ENCODE results near the gene ADAMTSL1. TPM values are rescaled to one million over a fixed set of nuclear protein-coding genes. Genes with fewer than 3 reads are reported as not detected.

Gene ADAMTSL1
- total RNA-seq, 2 donors from 2014 or later: 9.9 to 26.7 TPM

DNA sequence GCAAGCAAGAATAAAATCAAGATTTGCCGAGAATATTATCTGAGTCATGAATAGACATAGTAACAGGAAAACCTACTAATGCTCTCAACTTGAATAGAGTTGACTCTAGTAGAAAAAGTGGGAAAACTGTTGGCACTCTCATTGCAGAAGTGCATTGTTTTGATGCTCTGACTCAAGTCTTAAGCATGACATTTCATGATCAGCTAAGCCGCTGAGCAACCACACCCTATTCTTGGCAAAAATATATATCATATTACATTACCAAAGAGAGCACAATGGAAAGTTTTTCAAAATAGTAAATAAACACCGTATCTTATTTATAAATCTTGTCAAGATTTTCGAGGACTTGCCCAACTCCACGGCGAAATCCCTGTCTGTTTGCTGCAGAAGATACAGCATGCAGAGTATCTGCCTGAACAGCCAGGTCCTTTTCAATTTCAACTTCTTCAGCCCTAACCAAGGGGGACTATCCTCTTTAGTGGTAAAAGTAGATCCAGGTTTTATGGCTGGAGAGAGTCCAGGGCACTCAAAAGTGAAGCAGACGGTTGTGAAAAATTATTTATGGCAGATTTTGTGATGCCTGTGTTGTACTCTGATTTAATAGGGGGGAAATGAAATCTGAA lies 13.9 kb upstream of the ADAMTSL1 start:
- intact Hi-C loops (cut with DNase I): no loop called here
- DNase-seq (ENCODE audit: low spot score): no peak

DNA sequence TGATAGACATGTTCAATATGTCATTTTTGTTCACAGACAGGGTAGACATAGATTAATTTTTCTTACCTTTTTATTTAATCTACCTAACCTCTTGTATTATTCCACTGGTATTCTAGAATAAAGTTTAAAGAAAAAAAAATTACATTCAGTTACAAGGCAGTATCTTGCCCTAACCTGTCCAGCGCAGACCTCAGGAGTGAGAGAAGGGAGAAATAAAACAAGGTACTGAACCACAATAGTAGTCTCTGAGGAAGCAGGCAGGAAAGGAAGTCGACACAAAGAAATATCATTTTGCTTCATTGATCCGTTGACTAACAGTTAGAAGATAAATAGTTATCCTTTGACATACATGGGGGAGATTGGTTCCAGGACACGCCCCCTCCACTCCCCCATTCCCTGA lies 12.5 kb upstream of the ADAMTSL1 start:
- intact Hi-C loops (cut with DNase I): no loop called here
- DNase-seq (ENCODE audit: low spot score): no peak

DNA sequence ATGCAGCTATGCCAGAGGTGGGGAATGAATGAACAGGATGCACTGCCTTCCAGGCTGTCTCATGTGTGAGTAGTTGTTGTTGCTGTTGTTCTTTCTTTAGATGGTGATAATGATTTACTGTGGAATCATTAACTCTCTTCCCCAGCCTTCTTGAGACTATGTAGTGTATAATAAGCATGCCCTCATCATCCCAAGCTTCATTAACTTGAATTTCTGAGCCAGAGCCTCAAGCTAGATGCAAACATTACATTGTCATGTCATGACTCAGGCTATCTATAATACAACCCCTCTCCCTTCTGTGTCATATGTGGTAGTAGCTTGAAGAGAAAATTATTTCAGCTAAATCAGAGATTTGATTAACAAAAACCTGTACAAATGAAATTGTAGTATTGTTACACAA lies 10.0 kb upstream of the ADAMTSL1 start:
- DNase-seq (ENCODE audit: low spot score): no peak
- intact Hi-C loops (cut with DNase I): no loop called here

DNA sequence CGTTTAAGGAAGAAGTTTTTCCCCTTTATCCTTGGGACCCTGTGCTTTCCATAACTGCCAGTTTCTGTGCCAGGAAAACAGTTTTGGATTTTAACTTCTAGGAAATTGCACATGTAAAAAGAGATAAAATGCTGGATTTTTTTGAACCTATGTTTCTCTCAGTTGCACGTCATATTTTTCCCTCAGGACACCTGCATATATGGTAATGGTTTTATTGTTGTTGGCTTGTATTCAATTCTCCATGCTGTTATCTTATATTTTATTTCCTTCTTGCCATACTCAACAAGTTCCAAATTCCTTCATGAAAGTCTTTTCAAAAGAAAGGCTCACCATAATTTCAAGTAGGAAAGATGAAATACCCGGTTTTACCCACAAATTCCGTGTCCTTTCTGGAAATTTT lies 7.9 kb upstream of the ADAMTSL1 start:
- no peak for DNase-seq (ENCODE audit: low spot score)
- intact Hi-C loops (cut with DNase I): no loop called here

DNA sequence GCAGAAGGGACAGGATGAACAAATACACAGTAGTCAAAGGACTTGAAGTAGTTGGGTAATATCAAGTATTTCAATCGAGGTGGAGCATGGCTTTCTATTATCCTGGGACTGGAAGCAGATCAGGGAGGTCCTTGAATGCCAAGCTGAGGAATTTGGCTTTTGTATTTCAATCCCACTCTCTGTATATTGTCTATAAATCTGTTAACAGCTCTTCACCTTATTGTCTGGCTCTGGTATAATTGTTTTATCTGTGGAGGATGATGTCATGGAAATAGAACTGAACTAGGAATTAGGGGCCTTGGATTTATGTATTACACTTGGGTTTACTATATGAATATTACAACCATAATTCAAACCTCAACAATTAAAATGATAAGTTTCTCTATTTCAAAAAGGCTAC lies 6.3 kb upstream of the ADAMTSL1 start:
- no peak for DNase-seq (ENCODE audit: low spot score)
- intact Hi-C loops (cut with DNase I): no loop called here

DNA sequence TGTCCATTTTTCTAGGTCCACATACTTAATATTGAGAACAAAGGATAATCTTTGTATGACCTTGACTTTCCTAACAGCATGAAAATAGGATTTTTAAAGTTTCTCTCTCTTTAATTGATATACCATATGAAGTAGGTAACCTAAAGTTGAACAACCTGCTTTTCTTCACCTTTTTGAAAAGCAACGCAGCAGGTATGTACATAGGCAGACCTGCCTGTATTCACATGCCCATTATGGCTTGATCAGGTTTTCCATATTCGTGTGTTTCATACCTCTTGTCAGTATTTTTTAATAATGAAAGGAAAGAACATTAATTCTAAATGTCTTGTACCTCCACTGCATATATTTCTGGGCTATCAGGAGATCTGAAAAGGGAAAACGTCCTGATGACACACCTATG lies 1.5 kb upstream of the ADAMTSL1 start:
- no peak for DNase-seq (ENCODE audit: low spot score)
- intact Hi-C loops (cut with DNase I): no loop called here

DNA sequence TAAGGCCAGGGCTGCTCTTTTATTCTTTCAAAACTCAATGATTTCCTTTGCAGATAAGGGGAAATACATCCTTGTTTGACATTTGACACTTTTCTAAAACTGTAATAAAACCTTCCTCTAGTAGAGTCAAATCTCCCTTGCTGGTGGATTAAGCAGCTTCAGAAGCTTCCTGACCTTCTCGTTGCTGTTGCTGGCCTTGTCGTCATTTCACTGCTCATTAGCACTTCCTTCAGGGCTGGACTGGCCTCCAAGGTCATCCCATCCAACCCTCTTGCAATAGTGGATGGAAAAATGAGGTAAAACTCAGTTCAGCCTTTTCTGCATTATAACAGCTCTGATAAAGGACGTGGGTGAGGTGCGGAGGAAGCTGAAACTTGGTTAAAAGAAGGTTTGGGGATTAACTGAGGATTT lies 1.1 kb upstream of the ADAMTSL1 start:
- peak; percentile 83 for DNase-seq (ENCODE audit: low spot score)
- intact Hi-C loops (cut with DNase I): no loop called here

DNA sequence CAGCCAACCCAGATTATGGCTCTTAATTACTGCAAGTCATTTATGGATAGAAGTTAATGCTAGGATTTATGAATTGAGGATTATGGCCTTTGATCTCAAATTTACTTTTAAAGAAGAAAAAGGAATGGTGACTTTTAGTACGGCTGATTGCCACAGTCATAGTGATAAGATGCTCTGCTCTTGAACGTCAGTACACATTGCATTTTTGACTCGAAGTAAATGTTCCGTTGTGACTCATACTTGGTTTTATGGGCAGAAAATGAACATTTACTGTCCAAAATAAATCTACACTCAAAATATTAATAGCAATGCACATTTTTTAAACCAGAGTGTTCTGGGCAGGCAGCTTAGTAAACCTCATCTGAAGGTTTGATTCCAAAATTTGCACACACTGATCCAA lies 830 bp downstream of the ADAMTSL1 start:
- DNase-seq (ENCODE audit: low spot score): no peak
- intact Hi-C loops (cut with DNase I): no loop called here

DNA sequence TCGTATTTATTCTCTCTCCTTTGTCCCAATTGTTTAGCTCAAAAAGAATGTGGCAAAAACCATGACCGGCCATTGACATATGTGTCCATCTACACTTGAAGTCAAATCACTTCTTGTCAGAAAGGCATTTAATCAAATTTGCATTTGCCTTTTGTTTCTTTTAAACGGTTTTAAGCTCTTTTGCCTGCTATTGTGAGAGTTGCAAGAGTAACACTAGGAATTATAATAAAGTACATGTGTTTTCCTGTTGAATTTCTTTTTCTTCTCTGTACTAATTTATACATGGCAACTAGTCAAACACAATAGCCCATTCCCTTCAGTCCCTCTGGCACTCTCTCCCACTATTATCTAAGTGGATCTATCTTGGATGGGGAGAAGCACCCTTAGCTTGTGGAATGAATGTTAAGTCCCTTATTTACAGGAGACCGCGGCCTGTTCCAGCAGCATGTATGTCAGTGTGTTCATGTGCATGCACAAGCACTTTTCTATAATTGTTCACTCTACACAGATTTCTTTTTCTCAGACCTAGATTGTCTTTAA lies 3.2 kb downstream of the ADAMTSL1 start:
- DNase-seq (ENCODE audit: low spot score): no peak
- intact Hi-C loops (cut with DNase I): no loop called here

DNA sequence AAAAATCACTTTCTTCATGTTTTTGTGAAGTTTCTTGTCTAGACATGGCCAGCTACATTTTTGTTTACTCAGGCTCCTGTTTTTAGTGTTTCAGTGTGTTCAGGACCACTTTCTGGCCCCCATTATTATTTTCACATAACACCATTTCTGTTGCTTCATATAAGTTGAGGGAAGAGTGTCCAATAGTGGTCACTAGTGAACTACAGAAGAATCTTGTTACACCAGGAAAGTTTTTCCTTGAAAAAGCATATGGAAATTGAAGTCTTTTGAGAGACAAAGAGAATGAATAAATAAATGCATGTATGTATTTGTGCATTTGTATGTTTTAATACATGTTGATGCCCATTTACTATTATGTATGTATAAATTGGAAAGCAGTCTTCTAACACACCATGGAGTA lies 3.8 kb downstream of the ADAMTSL1 start:
- DNase-seq (ENCODE audit: low spot score): no peak
- intact Hi-C loops (cut with DNase I): no loop called here

DNA sequence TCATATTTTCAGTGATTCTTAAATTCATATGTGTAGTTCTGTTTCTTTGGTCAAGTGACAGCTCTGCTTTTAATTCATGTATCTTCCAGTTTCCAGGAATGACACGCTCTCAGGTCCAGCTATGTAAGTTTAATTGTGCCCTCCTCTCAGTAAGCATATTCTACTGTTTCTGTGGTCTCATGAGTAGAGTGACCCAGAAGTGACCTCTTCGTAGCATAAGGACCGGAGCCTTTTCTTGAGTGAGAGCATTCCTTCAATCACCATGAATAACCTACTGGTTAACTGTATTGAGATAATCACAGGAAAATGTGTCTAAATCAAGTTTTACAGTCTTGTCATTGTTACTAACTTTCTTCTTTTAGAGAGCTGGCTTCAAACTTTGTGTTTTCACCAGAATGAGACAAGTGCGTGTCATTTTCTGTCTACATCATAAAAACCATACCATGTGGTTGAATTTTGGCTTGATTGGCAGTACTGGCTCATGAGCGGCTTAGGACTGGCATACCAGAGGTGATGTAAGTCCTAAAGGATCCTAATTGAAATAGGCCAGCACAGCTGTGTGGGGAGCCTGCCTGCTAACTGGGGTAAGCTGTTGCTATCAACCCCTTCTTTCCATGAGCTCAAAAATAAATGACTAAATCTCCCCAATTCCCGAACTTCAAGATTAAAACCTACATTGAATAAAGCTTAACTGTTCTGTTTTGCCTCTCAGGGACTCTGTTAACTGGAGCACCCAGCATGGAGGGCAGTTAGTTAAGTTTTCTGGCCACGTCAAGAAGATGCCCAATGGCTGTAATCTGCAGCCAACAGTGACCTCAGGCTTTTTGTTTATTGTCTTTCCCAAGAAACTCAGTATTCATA lies 4.8 kb downstream of the ADAMTSL1 start:
- intact Hi-C loops (cut with DNase I): no loop called here
- no peak for DNase-seq (ENCODE audit: low spot score)

DNA sequence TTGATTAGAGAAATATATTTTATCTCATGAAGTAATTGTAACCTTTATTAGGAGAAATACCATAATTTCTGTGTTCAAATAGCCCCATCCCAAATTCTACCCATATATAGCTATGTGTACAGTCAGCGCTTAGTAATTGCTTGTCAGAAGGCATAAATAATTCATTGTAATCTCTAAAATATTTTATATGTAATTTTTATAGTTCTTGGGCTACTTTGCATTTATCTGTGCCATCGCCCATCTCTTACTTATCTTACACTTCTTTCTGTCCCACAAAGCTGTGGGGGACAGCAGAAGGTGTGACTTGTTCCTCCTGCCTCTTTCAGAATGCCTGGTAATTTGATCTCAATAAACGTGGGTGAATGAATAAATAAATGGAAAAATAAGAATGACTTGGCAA lies 5.5 kb downstream of the ADAMTSL1 start:
- intact Hi-C loops (cut with DNase I): no loop called here

DNA sequence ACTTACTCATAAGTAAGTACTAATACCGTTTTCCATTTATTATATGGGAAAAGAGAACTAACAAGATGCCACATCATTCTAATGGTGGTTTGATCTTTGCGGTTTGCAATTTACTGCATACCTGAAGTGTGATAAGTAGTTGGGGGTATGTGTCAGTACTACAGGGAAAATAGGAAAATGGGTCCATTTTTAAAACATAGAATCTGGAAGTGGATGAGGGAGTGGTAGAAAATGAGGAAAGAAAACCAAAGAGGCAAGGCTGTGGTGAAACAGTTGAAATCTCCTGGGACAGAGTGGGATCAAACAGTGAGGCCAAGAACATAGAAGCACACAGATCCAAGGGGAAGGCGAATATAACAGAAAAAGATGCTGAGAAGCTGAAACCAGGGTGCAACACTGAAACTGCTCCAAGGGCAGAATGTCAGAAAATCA lies 6.7 kb downstream of the ADAMTSL1 start:
- DNase-seq (ENCODE audit: low spot score): no peak
- intact Hi-C loops (cut with DNase I): no loop called here

More for the DNA sequence above, 5.5 kb downstream of the ADAMTSL1 start:
- DNase-seq (ENCODE audit: low spot score): no peak

DNA sequence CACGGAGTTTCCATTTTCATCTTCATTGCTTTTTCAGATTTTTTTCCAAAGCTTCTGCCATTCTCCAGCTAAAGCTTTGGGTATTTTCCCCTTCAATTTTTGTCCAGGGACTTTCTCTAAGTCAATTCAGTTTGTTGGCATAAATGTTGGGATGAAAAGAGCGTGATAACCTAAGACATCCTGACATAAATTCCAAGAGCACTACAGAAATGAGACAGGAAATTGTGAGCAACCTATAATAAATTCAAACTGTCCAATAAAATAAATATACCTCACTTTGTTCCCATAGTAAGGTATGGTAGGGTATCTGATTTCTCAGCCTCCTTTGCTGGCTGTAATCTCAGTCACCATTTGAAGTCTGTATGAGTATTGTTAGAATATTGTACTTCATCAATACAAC lies 8.4 kb downstream of the ADAMTSL1 start:
- intact Hi-C loops (cut with DNase I): no loop called here
- DNase-seq (ENCODE audit: low spot score): no peak

DNA sequence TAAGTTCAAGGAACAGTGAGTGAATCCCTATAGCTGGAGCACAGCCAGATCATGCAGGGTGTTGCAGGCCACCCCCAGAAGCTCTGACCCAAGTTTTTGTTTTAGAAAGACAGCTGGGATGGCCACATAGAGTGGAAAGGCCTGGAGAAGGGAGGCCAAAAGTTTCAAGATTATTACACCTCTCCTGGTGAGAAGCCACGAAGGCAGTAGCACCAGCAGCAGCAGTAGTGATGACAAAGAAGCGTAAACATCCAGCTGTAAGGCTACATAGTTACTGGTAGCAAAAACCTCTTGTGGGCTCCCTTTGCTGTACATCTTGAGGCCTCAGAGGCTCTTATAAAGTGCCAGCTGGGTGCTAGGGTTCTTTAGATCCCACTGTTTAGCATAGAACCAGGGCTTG lies 11.8 kb downstream of the ADAMTSL1 start:
- intact Hi-C loops (cut with DNase I): no loop called here
- no peak for DNase-seq (ENCODE audit: low spot score)

DNA sequence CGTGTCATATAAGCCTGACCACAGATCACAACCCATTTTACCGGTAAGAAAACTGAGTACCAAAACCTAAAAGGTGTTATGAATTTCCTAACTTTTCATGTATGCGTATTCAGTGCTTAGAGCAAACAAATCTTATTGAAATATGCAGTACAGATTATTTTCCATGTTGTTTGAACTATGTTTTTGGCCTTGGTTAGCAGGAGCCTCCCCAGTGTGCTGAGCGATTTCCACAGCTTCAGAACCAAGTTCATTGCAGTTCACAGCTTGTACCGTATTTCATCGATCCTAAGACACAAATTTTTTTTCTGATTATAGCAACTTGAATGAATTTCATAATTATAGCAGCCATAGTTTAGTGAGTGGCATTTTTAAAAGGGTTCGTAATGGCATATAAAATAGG lies 13.7 kb downstream of the ADAMTSL1 start:
- intact Hi-C loops (cut with DNase I): no loop called here
- DNase-seq (ENCODE audit: low spot score): no peak

DNA sequence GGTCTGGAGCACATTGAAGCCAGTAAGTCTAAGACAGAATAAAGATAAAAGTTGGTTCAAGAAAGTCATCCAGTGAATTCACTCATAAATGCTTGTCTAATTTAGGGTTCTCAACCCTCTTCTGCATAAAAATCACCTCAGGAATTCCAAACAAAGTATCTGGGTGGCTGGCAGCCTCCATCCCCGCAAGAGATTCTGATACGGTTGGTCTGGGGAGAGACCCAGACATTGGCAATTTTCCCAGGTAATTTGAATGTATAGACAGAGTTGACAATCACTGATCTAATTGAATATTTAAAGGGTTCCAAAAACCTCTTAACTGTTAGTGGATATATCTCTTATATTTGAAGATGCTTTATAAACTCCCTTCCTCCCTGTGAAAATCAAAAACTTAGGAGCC lies 14.9 kb downstream of the ADAMTSL1 start:
- intact Hi-C loops (cut with DNase I): no loop called here
- DNase-seq (ENCODE audit: low spot score): no peak

DNA sequence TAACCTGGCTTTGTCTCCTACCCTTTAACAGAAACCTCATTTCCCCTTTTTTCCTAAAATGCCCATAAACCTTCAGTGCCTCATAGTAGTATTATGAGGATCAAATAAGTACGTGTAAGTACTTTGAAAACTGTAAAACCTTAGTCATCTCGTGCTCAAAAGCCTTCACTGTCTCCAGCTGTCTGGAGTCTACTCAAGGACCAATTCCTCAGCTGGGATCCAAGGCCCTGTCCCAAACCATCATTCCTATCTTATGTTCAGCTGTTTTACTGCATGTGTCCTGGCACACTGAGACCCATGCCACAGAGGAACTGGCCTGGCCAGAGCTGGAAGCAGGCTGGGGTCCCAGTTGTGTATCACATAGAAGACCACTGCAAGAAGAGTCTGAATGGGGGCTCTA lies 15.9 kb downstream of the ADAMTSL1 start:
- intact Hi-C loops (cut with DNase I): no loop called here
- DNase-seq (ENCODE audit: low spot score): no peak

DNA sequence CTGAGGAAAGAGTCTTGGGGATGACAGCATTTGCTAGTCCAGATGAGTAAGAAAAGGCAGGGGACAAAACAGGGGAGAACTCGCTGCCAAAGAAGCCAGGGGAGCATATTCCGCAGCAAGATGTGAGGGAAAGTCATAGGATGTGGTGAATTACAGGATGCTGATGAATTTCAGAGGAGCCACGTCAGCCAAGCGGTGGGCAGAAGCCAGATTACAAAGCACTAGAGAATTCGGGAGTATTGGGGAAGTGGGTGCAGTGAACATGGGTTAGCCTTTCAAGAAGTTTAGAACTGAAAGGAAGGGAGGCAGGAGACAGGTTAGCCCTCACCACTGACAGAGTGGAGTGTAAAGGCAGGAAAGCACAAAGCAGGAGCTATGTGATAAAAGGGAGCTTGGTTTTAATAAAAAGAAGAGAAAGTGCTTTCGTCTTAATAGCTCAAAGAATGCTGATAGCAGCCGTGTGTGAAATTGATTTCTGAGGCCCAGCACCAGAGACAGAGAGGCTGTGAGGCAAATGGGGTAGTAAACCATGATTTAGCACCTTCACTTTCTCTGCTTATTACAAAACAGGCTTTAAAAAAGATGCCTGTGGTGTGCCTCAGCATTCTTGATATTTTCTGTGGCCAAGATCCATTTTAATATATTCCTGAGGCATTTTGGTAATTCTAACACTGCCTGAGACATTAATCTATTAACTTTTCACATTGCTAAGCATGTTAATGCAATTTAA lies 16.9 kb downstream of the ADAMTSL1 start:
- intact Hi-C loops (cut with DNase I): no loop called here

DNA sequence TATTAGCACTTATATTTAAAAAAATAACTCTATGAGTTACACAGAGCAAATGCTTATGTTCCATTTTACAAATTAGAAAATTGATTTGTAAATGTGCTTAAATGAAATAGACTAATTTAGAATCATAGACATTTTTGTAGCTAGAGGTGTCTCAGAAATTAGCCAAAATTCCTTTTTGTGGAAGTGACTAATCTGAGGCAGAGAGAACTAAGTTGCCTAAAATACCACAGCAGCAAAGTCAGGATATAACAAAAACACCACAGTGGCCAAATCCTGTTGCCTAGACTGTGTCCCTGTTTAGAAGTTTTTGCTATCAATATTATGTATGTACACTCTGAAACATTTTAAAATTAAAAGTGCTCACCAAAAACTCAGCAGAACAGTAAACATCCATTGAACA lies 18.7 kb downstream of the ADAMTSL1 start:
- intact Hi-C loops (cut with DNase I): no loop called here

More for the DNA sequence above, 16.9 kb downstream of the ADAMTSL1 start:
- DNase-seq (ENCODE audit: low spot score): peak; percentile 90

More for the DNA sequence above, 18.7 kb downstream of the ADAMTSL1 start:
- DNase-seq (ENCODE audit: low spot score): no peak
